Measurements from ENCODE around the gene GNRH2. TPM values are rescaled to one million over a fixed set of nuclear protein-coding genes. Genes with fewer than 3 reads are reported as not detected.
"Not testable (repeated sequence)": the region's sequence is repeated elsewhere in the genome, so short reads cannot be mapped to it uniquely, and the experiment has no call there.

Gene GNRH2
- total and polyA plus RNA-seq, 3 donors from 2014 or later: 2.6 TPM; not detected in 2

- Histone ChIP-seq H3K4me3 (no peak overlapping the region), H3K9me3 (no peaks in the 10 kb centered on the region), H3K27me3 (no peaks in the 10 kb centered on the region), H3K36me3 (ENCODE audit: low read depth, missing control alignments) (no peaks in the 10 kb centered on the region), H3K4me1 (no peaks in the 10 kb centered on the region), H3K27ac (no peak overlapping the region)
- TF ChIP-seq POLR2A (IDR thresholded peaks at IDR 0.05): no peak
- peak in 1 of 3 experiments; percentile 9 for TF ChIP-seq CTCF (IDR thresholded peaks at IDR 0.05)
- no peak for DNase-seq
- WGBS, 2 donors: 73 to 80% methylated on average over 7 of the region's 7 CpGs
- intact Hi-C loops (cut with DNase I; ENCODE audit: low total_unique reads): no loop called here
These were observed 8.1 kb downstream of the GNRH2 start for GRCh38 chr20:3051385-3052019.

GRCh38 chr20:3059489-3059888 lies 16.1 kb downstream of the GNRH2 start:
- H3K36me3 ChIP-seq (ENCODE audit: low read depth, missing control alignments): no peaks in the 10 kb centered on the region
- H3K27me3 ChIP-seq: no peaks in the 10 kb centered on the region
- no peaks in the 10 kb centered on the region for H3K4me1 ChIP-seq
- DNase-seq: no peak
- intact Hi-C loops (cut with DNase I; ENCODE audit: low total_unique reads): no loop called here
- TF ChIP-seq CTCF (IDR thresholded peaks at IDR 0.05): no peak
- TF ChIP-seq POLR2A (IDR thresholded peaks at IDR 0.05): no peak
- no peak overlapping the region for H3K27ac ChIP-seq
- no peak overlapping the region for H3K4me3 ChIP-seq
- H3K9me3 ChIP-seq: no peaks in the 10 kb centered on the region
- 100% methylated on average over 3 of the region's 3 CpGs; no CpG with 5 or more reads in 1 of the 2 donors for WGBS, 2 donors

- DNase-seq; H3K4me3 ChIP-seq; H3K4me1 ChIP-seq; H3K9me3 ChIP-seq; H3K27me3 ChIP-seq; H3K27ac ChIP-seq; H3K36me3 ChIP-seq (ENCODE audit: low read depth, missing control alignments); intact Hi-C loops (cut with DNase I; ENCODE audit: low total_unique reads): not testable (repeated sequence)
- WGBS, 2 donors: 86% methylated on average over 6 of the region's 6 CpGs
These were observed 20.7 kb downstream of the GNRH2 start for GRCh38 chr20:3064119-3064518.

GRCh38 chr20:3067139-3068014 lies 24.0 kb downstream of the GNRH2 start:
- no peaks in the 10 kb centered on the region for H3K27me3 ChIP-seq
- H3K27ac ChIP-seq: no peak overlapping the region
- no peak for DNase-seq
- no peaks in the 10 kb centered on the region for H3K9me3 ChIP-seq
- no peak overlapping the region for H3K4me3 ChIP-seq
- no peaks in the 10 kb centered on the region for H3K36me3 ChIP-seq (ENCODE audit: low read depth, missing control alignments)
- 78 to 79% methylated on average over 23 of the region's 23 CpGs for WGBS, 2 donors
- no peaks in the 10 kb centered on the region for H3K4me1 ChIP-seq
- TF ChIP-seq POLR2A (IDR thresholded peaks at IDR 0.05): no peak
- no peak for TF ChIP-seq CTCF (IDR thresholded peaks at IDR 0.05)
- intact Hi-C loops (cut with DNase I; ENCODE audit: low total_unique reads): no loop called here

- intact Hi-C loops (cut with DNase I; ENCODE audit: low total_unique reads): no loop called here
- H3K27ac ChIP-seq: no peak overlapping the region
- DNase-seq: no peak
- 58 to 60% methylated on average over 8 of the region's 8 CpGs for WGBS, 2 donors
- H3K9me3 ChIP-seq: no peaks in the 10 kb centered on the region
- no peak for TF ChIP-seq POLR2A (IDR thresholded peaks at IDR 0.05)
- TF ChIP-seq CTCF (IDR thresholded peaks at IDR 0.05): no peak
- no peaks in the 10 kb centered on the region for H3K27me3 ChIP-seq
- H3K4me3 ChIP-seq: no peak overlapping the region
- H3K36me3 ChIP-seq (ENCODE audit: low read depth, missing control alignments): no peaks in the 10 kb centered on the region
- no peaks in the 10 kb centered on the region for H3K4me1 ChIP-seq
These were observed 24.7 kb downstream of the GNRH2 start for GRCh38 chr20:3068075-3068474.

All from testis (tissue), 3 donors.